GM12875 (cell line): ENCODE results near the gene PLTP.
"Not testable (repeated sequence)": the region's sequence is repeated elsewhere in the genome, so short reads cannot be mapped to it uniquely, and the experiment has no call there.

Experiments used
- H3K4me3 ChIP-seq: one replicate; pipeline ENCODE4 v1.5.1; 2011; ENCODE audit warnings: low read depth, low read length, control low read depth
- TF ChIP-seq, protein P1 (sequence below): IDR thresholded peaks from 2 replicates; pipeline ENCODE4 v1.5.1; 2011; ENCODE audit warnings: low read depth, mild to moderate bottlenecking, control low read depth, inconsistent platforms, low read length, moderate library complexity, borderline replicate concordance; ENCODE audit not compliant: insufficient read depth

PLTP gene, protein sequence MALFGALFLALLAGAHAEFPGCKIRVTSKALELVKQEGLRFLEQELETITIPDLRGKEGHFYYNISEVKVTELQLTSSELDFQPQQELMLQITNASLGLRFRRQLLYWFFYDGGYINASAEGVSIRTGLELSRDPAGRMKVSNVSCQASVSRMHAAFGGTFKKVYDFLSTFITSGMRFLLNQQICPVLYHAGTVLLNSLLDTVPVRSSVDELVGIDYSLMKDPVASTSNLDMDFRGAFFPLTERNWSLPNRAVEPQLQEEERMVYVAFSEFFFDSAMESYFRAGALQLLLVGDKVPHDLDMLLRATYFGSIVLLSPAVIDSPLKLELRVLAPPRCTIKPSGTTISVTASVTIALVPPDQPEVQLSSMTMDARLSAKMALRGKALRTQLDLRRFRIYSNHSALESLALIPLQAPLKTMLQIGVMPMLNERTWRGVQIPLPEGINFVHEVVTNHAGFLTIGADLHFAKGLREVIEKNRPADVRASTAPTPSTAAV

GRCh38 chr20:45911486-45912343 is at the start of gene PLTP:
Gene PLTP (minus strand): TSS chr20:45912155. CDS start chr20:45911452, 703 bp downstream.
- TF ChIP-seq, protein P1, sequence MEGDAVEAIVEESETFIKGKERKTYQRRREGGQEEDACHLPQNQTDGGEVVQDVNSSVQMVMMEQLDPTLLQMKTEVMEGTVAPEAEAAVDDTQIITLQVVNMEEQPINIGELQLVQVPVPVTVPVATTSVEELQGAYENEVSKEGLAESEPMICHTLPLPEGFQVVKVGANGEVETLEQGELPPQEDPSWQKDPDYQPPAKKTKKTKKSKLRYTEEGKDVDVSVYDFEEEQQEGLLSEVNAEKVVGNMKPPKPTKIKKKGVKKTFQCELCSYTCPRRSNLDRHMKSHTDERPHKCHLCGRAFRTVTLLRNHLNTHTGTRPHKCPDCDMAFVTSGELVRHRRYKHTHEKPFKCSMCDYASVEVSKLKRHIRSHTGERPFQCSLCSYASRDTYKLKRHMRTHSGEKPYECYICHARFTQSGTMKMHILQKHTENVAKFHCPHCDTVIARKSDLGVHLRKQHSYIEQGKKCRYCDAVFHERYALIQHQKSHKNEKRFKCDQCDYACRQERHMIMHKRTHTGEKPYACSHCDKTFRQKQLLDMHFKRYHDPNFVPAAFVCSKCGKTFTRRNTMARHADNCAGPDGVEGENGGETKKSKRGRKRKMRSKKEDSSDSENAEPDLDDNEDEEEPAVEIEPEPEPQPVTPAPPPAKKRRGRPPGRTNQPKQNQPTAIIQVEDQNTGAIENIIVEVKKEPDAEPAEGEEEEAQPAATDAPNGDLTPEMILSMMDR, result no peak
- peak within 1 kb of the TSS; percentile 49 for H3K4me3 ChIP-seq

DNA sequence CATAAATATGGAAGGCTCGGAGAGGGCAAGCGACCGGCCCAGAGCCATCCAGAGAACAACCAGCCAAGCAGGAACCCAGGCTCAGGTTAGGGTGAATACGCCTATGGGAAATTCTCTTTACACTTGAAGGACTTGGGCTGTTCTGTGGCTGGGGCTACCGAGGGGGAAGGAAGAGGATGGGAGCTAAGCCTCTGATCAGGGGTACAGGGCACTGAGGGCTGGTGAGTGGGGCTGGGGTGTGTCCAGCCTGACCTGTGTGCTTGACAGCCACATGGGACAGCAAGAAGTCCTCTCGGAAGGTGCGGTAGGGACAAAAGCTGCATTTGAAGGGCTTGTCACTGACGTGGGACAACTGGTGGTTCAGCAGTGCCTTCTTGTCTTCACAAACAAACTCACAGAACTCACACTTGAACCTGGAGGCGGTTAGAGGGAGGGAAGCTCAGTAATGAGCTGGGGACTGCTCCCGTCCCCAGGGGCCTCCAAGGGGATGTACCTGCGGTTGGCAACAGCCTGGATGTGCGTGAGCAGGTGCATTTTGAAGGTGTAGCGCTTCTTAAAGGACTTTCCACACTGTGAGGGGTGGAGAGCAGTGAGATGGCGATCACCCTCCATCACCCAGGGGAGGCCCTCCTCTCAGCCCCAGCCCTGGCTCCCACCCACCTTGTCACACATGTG is 48.1 kb upstream of the PLTP start:
- TF ChIP-seq, protein P1, result no peak
- no peak overlapping the region for H3K4me3 ChIP-seq

DNA sequence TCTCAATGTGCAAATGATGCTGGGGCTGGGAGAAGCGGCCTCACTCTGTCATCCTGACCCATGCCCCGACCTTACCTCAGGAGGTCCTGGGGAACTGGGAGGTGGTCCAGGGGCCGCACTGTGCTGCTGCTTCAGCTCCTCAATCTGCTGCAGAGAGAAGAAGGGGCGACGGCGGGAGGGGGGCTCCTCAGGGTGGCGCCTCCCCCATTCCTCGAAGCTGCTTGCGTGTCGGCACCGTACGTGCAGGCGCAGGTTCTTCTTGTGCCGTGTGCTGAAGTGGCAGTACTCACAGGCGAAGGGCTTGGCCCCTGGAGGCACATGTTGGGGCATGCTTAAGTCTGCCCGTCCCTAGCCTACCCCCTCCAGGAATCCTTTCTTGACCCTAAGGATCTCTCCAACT is 47.2 kb upstream of the PLTP start:
- TF ChIP-seq, protein P1, result no peak
- H3K4me3 ChIP-seq, result no peak overlapping the region

DNA sequence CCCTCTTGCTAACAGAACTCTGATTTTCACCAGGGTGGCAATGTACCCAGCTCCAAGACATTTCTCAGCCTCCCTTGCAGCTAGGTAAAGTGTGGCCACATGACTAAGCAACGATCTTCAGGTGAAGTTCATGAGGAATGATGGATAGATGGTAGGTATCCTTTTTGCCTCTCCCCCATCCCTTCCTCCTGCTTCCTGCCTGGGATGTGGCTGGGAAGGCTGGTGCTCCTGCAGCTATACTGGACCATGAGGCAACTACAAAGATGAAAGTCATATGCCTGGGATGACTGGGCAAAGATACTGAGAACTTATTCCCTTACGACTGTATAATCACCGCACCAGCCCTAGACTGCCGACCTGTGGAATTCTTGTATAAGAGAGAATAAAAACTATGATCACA is 46.6 kb upstream of the PLTP start:
- TF ChIP-seq, protein P1, result no peak
- no peak overlapping the region for H3K4me3 ChIP-seq

DNA sequence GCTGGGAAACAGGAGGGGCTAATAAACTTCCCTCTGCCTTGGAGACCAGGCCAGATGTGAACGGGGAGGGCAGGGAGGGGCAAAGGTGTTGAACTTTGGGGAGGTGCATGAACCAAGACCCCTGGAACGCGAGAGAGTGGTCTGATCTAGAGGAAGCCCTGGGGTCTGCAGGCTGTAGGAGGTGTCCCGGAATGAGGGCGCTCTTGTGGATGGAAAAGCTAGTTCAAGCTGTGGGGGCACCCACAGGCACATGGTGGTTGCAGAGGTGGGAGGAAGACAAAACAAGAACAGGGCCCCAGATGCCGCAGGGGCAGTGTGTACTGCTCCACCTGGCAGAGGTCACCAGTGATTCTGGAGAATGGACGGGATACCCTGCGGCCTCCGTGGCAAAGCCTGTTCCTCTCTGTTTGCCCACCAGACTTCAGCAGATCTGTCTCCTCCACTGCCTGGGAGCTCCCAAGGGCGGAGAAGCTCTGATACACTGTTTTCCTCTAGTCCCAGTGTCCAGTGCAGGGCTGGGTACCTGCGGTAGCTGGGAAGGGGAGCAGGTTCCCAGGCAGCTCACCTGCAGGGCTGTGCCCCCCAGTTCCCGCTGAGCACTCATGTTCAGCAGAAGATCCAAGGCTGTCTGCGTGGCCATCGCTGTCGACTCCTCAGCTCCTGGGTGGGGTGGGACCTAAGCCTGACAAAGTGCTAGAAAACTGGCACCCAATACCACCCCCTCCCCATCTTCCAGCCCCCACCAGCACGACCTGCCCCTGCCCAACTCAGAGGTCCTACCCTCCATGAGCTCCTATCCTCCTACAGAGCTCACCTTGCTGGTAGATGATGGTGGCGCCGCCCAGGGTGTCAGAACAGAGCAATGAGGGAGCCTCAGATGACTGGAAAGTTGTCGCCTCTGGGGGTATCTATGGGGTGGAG is 45.3 kb upstream of the PLTP start:
- TF ChIP-seq, protein P1, result no peak

DNA sequence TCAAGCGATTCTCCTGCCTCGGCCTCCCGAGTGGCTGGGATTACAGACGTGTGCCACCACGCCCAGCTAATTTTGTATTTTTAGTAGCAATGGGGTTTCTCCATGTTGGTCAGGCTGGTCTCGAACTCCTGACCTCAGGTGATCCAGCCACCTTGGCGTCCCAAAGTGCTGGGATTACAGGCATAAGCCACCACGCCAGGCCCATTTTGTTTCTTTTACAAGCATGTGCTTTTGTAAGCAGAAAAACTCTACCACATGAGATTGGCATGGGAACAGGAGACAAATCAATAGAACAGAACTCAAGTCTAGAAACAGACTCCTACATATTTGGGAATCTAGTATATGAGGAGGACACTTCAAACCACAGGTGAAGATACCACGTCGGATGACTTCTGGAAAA is 44.4 kb upstream of the PLTP start:
- H3K4me3 ChIP-seq, result not testable (repeated sequence)

More for the DNA sequence above, 45.3 kb upstream of the PLTP start:
- no peak overlapping the region for H3K4me3 ChIP-seq

DNA sequence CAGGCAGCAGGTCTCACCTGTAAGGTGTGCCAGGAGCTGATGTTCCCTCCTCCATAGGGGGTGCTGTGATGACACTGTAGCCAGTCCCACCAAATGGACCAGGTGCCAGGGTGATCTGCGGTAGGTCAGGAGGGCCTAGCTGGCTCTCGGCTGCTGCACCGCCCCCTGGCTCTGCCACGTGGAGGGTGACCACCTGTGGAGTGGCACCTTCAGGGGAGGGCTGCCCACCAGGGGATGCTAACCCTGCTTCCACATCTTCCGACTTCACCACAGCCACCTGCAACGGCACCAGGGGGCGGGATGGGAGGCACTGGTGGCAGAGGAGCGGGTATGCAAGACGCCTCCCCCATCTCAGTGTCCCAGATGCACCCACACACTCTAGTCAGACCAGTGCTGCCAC is 41.7 kb upstream of the PLTP start:
- TF ChIP-seq, protein P1, result no peak
- H3K4me3 ChIP-seq, result no peak overlapping the region
